Left ventricle myocardium inferior (tissue), 1 donor: ENCODE measurements around the gene ETDA. TPM values are rescaled to one million over a fixed set of nuclear protein-coding genes. Genes with fewer than 3 reads are reported as not detected.
"Not testable (repeated sequence)": the region's sequence is repeated elsewhere in the genome, so short reads cannot be mapped to it uniquely, and the experiment has no call there.

Experiments used
- DNase-seq: peaks from one replicate; pipeline ENCODE4 v3.0.0-alpha.2; 2020
- H3K27ac ChIP-seq: fragments of 200-600 bp; replicated peaks from 2 replicates; pipeline ENCODE4 v1.8.0; 2021
- H3K27me3 ChIP-seq: fragments of 200-600 bp; 2 replicates; pipeline ENCODE4 v1.8.0; 2021; ENCODE audit warnings: low read depth
- H3K36me3 ChIP-seq: fragments of 200-600 bp; 2 replicates; pipeline ENCODE4 v1.8.0; 2021
- H3K4me1 ChIP-seq: fragments of 200-600 bp; 2 replicates; pipeline ENCODE4 v1.8.0; 2021
- H3K4me3 ChIP-seq: fragments of 200-600 bp; 2 replicates; pipeline ENCODE4 v1.8.0; 2021; ENCODE audit warnings: mild to moderate bottlenecking, moderate library complexity
- H3K9me3 ChIP-seq: fragments of 200-600 bp; replicated peaks from 2 replicates; pipeline ENCODE4 v1.8.0; 2021
- CTCF ChIP-seq: fragments of 200-600 bp; IDR thresholded peaks from 2 replicates; pipeline ENCODE4 v1.8.0; 2021; ENCODE audit warnings: antibody characterized with exemption, mild to moderate bottlenecking, borderline replicate concordance
- intact Hi-C: fragments of 100-400 bp; cut with micrococcal nuclease; formaldehyde crosslinking; loops from one replicate; pipeline ENCODE4 v1.11.0; 2022
- total RNA-seq: library from RNA; stranded (reverse); fragmentation: NEBNext Ultra II Directional; extraction: Animal tissue kit (Norgen Biotek cat#: 25700); gene quantifications from one replicate; pipeline ENCODE4 v1.2.1, GENCODE V29; 2021
- donor health status: DM: no; HTN: yes; CAD: no; lungs with severe emphysema.

ETDA gene
- total RNA-seq, 1 donor from 2014 or later: not detected

- intact Hi-C loops: no loop called here
- DNase-seq: no peak
- Histone ChIP-seq H3K4me1 (no peaks in the 10 kb centered on the region), H3K36me3 (no peaks in the 10 kb centered on the region), H3K4me3 (no peak overlapping the region), H3K27me3 (no peaks in the 10 kb centered on the region), H3K9me3 (no peaks in the 10 kb centered on the region), H3K27ac (no peak overlapping the region)
- TF ChIP-seq CTCF: no peak
Measured at GRCh38 chrX:135257469-135257868, 5.6 kb downstream of the ETDA start.

GRCh38 chrX:135260976-135261375 is 9.1 kb downstream of the ETDA start:
- DNase-seq, H3K36me3 ChIP-seq, H3K4me1 ChIP-seq, H3K4me3 ChIP-seq, H3K27me3 ChIP-seq, H3K9me3 ChIP-seq, intact Hi-C loops, H3K27ac ChIP-seq: not testable (repeated sequence)

- H3K4me3 ChIP-seq, H3K27ac ChIP-seq, H3K36me3 ChIP-seq, H3K27me3 ChIP-seq, H3K4me1 ChIP-seq, intact Hi-C loops, DNase-seq: not testable (repeated sequence)
- peaks cover 14% of the 10 kb centered on the region for H3K9me3 ChIP-seq
Measured at GRCh38 chrX:135263376-135263775, 11.5 kb downstream of the ETDA start.

- DNase-seq: no peak
- Histone ChIP-seq H3K27ac (no peak overlapping the region), H3K9me3 (peaks cover 22% of the 10 kb centered on the region), H3K4me3 (no peak overlapping the region), H3K36me3 (no peaks in the 10 kb centered on the region), H3K4me1 (no peaks in the 10 kb centered on the region), H3K27me3 (no peaks in the 10 kb centered on the region)
- intact Hi-C loops: no loop called here
- TF ChIP-seq CTCF: no peak
Measured at GRCh38 chrX:135264206-135264605, 12.3 kb downstream of the ETDA start.

GRCh38 chrX:135273162-135273561 is 21.3 kb downstream of the ETDA start:
- TF ChIP-seq CTCF: no peak
- intact Hi-C loops: no loop called here
- DNase-seq: no peak
- Histone ChIP-seq H3K36me3 (no peaks in the 10 kb centered on the region), H3K27ac (no peak overlapping the region), H3K4me3 (no peak overlapping the region), H3K27me3 (no peaks in the 10 kb centered on the region), H3K9me3 (peaks cover 50% of the 10 kb centered on the region), H3K4me1 (no peaks in the 10 kb centered on the region)

- peaks cover 58% of the 10 kb centered on the region for H3K9me3 ChIP-seq
- no peaks in the 10 kb centered on the region for H3K27me3 ChIP-seq
- no peak for DNase-seq
- no peak overlapping the region for H3K27ac ChIP-seq
- no peak for TF ChIP-seq CTCF
- H3K36me3 ChIP-seq: no peaks in the 10 kb centered on the region
- no peaks in the 10 kb centered on the region for H3K4me1 ChIP-seq
- no peak overlapping the region for H3K4me3 ChIP-seq
- intact Hi-C loops: no loop called here
Measured at GRCh38 chrX:135275973-135276372, 24.1 kb downstream of the ETDA start.
